ENCODE measurements around the gene POU2F2.

POU2F2 gene

DNA sequence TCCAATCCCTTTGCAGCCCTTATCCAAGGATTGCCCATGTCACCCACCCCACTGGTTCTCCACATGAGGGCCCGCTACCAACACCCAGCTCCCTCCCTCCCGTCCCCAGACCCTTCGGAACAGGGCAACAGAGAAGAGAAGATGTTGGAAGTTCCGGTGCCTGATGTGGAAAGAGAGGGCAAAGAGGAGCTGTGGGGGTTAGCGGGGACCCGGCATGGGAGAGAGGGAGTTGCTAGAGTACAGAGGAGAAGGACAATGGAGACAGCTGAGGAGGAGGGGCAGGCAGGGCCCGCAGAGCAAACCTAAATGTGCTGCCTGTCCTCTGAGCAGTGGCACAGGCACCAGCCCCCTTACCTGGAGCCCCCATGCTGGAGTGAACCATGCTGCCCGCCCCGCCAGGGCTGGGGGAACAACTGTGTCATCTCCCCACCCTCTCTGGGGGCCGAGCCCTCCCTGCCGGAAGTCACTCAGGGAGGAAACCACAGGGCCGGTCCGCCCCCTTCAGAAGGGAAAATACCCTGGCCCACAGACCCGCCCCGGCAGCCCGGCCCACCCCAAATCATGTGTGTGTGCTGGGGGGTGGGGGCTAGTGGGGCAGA, at the start of gene POU2F2:
Gene POU2F2, minus strand, starts transcription at position 417 of the 599 bp plus-strand sequence. Its CDS starts 35 bp downstream, at position 382.
- Histone ChIP-seq H3K36me3 (ENCODE audit: control insufficient read depth, insufficient read depth, low read length) (no peaks in the 10 kb centered on the region), H3K9ac (ENCODE audit: low read depth, low read length) (peak within 1 kb of the TSS; percentile 37), H3K4me1 (ENCODE audit: control insufficient read depth, insufficient read depth, low read length) (no peaks in the 10 kb centered on the region), H3K4me3 (ENCODE audit: low read depth, low read length) (peak within 1 kb of the TSS; percentile 72), H3K27me3 (ENCODE audit: control insufficient read depth, insufficient read depth, low read length) (peaks cover 25% of the 10 kb centered on the region), H3K9me3 (ENCODE audit: control insufficient read depth, insufficient read depth, low read length) (no peaks in the 10 kb centered on the region)

DNA sequence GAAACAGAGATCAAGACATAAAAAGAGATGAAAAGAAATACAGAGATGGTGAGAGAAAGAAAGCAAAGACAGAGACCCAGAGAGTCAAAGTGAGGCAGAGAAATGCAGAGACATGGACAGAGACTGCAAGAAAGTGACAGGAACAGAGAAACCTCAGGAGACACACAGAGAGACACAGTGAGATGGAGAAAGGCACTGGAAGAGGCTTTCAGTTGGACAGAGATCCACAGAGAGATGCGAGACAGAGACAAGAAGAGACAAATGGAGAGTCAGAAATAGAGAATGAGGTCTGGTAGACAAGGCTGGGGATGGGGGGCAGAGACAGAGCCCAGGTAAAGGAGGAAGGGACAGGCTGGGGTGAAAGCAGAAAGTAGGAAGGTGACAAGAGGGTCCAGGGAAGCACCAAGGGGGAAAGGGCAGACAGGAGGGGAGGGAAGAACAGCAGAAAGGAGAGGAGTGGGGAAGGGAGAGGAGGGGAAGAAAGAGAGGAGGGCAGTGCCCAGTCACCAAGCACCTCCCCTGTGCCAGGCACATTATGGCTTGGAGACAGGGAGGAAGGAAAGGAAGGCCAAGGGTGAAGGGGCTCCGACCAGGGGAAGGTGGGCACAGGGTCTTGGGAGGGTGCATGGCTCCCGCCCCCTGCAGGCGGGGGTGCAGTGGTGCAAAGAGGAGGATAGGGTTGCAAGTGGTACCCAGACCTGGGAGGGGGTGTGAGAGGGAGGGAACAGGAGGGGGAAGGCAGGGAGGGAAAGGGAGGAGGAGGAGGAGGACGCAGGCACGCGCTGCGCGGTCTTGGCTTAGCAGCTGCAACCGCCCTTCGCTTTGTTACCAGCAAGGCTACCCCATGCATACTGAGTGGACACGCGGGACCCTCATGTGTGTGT, 46.8 kb upstream of the POU2F2 start:
- Histone ChIP-seq H3K27me3 (ENCODE audit: control insufficient read depth, insufficient read depth, low read length) (peaks cover 76% of the 10 kb centered on the region), H3K36me3 (ENCODE audit: control insufficient read depth, insufficient read depth, low read length) (no peaks in the 10 kb centered on the region), H3K4me1 (ENCODE audit: control insufficient read depth, insufficient read depth, low read length) (peaks cover 4% of the 10 kb centered on the region), H3K4me3 (ENCODE audit: low read depth, low read length) (no peak overlapping the region), H3K9ac (ENCODE audit: low read depth, low read length) (no peak overlapping the region), H3K9me3 (ENCODE audit: control insufficient read depth, insufficient read depth, low read length) (no peaks in the 10 kb centered on the region)

DNA sequence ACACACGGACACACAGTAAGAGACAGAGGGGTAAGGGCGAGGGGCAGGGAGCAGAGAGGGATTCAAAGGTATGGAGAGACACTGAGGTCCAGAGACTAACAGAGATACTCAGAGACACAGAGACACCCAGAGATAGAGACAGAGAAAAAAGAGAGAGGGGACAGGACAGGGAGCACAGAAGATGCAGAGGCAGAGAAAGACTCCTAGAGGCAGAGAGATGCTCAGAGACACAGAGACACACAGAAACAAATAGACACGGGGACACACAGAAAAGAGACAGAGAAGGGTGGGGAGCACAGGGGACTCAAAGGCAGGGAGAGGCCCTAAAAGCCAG, 45.4 kb upstream of the POU2F2 start:
- Histone ChIP-seq H3K4me1 (ENCODE audit: control insufficient read depth, insufficient read depth, low read length) (peaks cover 4% of the 10 kb centered on the region), H3K4me3 (ENCODE audit: low read depth, low read length) (peak overlapping the region; percentile 52), H3K27me3 (ENCODE audit: control insufficient read depth, insufficient read depth, low read length) (peaks cover 82% of the 10 kb centered on the region), H3K9ac (ENCODE audit: low read depth, low read length) (no peak overlapping the region), H3K9me3 (ENCODE audit: control insufficient read depth, insufficient read depth, low read length) (no peaks in the 10 kb centered on the region), H3K36me3 (ENCODE audit: control insufficient read depth, insufficient read depth, low read length) (no peaks in the 10 kb centered on the region)

DNA sequence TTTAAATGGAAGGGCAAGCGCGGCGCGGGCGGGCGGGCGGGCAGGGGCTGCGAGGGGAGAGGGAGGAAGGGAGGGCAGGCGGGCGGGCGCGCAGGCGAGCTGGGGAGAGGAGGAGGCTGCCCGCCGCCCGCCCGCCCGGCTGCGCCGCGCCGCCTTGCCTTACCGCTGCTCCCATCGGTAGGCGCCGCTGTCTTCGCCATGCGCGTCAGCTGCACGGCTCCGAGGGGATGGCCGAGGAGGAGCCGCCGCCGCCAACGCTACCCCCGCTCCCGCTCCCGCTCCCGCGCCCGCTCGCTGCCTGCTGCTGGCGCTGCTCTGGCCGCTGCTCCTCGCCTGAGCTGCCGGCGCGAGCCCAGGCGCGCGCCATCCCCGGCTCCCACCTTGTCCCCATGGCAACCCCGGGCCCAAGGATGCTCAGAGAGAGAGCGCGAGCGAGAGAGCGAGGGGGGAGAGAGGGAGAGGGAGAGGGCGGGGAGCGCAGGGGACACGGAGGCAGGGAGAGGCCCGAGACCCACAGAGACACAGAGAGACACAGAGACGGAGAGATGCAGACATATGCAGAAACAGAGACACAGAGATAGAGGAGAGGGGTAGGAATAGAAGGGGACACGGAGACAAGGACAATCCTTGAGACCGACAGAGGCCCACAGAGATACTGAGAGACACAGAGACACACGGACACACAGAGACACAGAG, 44.9 kb upstream of the POU2F2 start:
- Histone ChIP-seq H3K9me3 (ENCODE audit: control insufficient read depth, insufficient read depth, low read length) (no peaks in the 10 kb centered on the region), H3K9ac (ENCODE audit: low read depth, low read length) (no peak overlapping the region), H3K4me3 (ENCODE audit: low read depth, low read length) (peak overlapping the region; percentile 59), H3K4me1 (ENCODE audit: control insufficient read depth, insufficient read depth, low read length) (peaks cover 4% of the 10 kb centered on the region), H3K27me3 (ENCODE audit: control insufficient read depth, insufficient read depth, low read length) (peaks cover 78% of the 10 kb centered on the region), H3K36me3 (ENCODE audit: control insufficient read depth, insufficient read depth, low read length) (no peaks in the 10 kb centered on the region)

DNA sequence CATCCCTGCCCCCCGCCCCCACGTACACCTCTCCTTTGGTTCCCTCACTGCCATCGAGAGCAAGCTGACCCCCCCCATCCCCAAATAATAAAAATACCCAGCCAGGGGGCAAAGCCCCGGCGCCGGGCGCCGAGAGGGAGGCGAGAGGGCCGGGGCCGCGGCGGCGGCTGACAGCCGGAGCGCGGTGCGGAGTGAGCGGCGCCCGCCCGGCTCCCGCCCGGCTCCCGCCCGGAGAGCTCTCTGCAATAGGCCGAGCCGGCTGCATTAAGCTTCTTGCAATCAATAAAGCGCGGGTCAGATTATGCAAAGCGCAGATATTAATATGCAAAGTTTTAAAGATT, 44.4 kb upstream of the POU2F2 start:
- Histone ChIP-seq H3K4me1 (ENCODE audit: control insufficient read depth, insufficient read depth, low read length) (peaks cover 4% of the 10 kb centered on the region), H3K9me3 (ENCODE audit: control insufficient read depth, insufficient read depth, low read length) (no peaks in the 10 kb centered on the region), H3K27me3 (ENCODE audit: control insufficient read depth, insufficient read depth, low read length) (peaks cover 72% of the 10 kb centered on the region), H3K9ac (ENCODE audit: low read depth, low read length) (no peak overlapping the region), H3K4me3 (ENCODE audit: low read depth, low read length) (peak overlapping the region; percentile 59), H3K36me3 (ENCODE audit: control insufficient read depth, insufficient read depth, low read length) (no peaks in the 10 kb centered on the region)

DNA sequence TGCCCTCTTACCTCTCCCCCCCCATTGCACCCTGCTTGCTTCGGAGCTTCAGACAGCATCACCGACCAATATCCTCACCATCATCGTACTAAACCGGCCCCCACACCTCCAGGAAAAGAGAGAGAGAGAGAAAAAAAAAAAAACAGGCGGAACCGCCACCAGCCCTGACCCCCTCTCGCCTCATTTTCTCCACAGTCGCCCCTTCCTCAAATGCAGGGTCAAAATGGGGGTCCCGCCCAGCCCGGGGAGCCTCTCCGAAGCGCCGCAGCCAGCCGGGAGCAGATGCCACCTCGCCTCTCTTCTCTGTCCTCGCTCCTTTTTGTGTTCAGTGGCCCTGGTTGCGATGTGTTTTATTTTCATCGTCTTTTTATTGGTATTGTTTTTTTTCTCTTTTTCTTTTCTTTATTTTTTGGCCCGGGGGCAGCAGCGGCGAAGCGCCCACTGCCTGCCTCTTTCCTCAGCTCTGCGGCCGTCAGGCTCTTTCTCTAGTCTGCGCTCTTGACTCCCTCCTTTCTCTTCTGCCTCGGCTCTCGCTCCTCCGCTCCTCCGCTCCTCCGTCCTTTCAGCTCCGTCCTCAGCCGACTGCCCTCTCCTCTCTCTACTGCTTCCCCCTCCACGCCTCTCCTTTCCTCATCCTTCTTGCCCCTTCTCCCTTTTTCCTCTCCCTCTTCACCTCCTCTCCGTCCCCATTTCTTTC, 43.9 kb upstream of the POU2F2 start:
- H3K9ac ChIP-seq (ENCODE audit: low read depth, low read length) = no peak overlapping the region
- H3K4me1 ChIP-seq (ENCODE audit: control insufficient read depth, insufficient read depth, low read length) = peaks cover 4% of the 10 kb centered on the region
- peak overlapping the region; percentile 59 for H3K4me3 ChIP-seq (ENCODE audit: low read depth, low read length)
- H3K27me3 ChIP-seq (ENCODE audit: control insufficient read depth, insufficient read depth, low read length) = peaks cover 70% of the 10 kb centered on the region
- no peaks in the 10 kb centered on the region for H3K9me3 ChIP-seq (ENCODE audit: control insufficient read depth, insufficient read depth, low read length)
- no peaks in the 10 kb centered on the region for H3K36me3 ChIP-seq (ENCODE audit: control insufficient read depth, insufficient read depth, low read length)

DNA sequence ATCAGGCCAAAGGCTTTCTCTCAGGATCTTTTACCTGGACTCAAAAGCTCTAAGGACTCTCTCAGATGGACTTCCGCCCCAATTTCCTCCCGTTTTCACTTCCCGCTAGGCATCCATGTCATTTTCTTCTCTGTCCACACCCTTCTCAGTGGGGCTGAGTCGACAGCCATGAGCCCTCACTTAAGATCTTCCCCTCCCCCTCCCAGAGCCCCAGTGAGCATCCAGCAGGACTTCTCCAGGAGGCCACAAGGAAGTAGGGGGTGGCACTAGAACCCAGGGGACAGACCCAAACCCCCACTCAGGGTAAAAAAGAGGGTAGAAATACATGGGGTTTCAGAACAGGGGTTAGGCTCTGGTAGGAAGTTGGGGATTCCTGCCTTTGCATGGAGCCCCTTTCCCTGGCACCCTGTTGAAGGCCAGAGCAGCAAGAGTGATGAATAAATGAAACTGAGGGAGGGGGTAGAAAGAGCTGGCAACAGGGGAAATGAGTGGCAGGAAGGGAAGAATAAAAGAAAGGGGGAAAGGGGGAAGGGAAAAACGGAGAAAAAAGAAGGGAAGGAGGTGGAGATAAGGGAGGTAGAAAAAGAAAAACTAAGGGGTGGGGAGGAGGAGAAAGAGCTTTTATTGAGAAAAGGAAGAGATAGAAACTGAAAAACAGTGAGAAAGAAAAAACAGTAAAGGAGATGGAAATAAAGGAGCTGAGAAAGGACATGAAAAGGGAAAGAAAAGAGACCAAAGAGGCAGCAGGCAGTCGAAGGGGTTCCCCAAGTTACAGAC, 42.9 kb upstream of the POU2F2 start:
- Histone ChIP-seq H3K27me3 (ENCODE audit: control insufficient read depth, insufficient read depth, low read length) (peaks cover 61% of the 10 kb centered on the region), H3K9me3 (ENCODE audit: control insufficient read depth, insufficient read depth, low read length) (no peaks in the 10 kb centered on the region), H3K4me1 (ENCODE audit: control insufficient read depth, insufficient read depth, low read length) (peaks cover 4% of the 10 kb centered on the region), H3K9ac (ENCODE audit: low read depth, low read length) (no peak overlapping the region), H3K36me3 (ENCODE audit: control insufficient read depth, insufficient read depth, low read length) (no peaks in the 10 kb centered on the region), H3K4me3 (ENCODE audit: low read depth, low read length) (peak overlapping the region; percentile 59)

DNA sequence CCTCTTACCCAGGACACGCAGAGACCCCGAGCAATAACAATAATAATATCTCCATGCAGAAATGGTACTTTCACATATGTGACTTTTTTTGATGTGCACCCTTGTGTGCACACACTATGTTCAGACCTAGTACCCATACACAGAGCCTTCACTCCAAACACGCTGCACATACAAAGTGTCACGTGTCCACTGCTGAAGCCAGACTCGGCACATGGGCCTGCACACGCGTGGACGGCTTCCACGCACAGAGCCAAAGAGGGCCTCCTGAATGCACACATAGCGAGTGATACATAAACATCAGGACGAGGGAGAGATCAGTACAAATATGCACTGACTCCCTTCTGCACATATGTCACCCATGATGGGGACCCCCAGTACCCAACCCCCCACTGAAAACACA, 41.9 kb upstream of the POU2F2 start:
- H3K9ac ChIP-seq (ENCODE audit: low read depth, low read length) = no peak overlapping the region
- no peaks in the 10 kb centered on the region for H3K9me3 ChIP-seq (ENCODE audit: control insufficient read depth, insufficient read depth, low read length)
- peaks cover 51% of the 10 kb centered on the region for H3K27me3 ChIP-seq (ENCODE audit: control insufficient read depth, insufficient read depth, low read length)
- peaks cover 4% of the 10 kb centered on the region for H3K4me1 ChIP-seq (ENCODE audit: control insufficient read depth, insufficient read depth, low read length)
- H3K36me3 ChIP-seq (ENCODE audit: control insufficient read depth, insufficient read depth, low read length) = no peaks in the 10 kb centered on the region
- no peak overlapping the region for H3K4me3 ChIP-seq (ENCODE audit: low read depth, low read length)

DNA sequence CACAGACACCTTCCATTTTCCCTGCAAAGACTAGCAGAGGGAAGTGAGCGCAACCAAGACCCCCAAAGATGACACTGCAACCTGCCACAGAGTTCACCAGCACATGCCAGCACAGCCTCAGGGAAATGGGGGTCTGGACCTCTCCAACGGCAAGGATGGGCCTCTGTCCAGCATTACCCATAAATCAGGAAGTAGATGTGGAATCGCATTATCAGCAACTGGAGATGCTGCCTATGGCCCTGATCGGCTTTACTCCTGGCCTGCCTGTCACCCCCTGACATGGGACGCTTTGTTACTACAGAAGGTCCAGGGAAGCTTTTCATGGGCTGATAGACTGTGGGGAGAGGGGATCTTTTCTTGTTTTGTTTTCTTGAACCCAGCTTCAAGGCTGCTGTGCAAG, 41.4 kb upstream of the POU2F2 start:
- no peaks in the 10 kb centered on the region for H3K9me3 ChIP-seq (ENCODE audit: control insufficient read depth, insufficient read depth, low read length)

DNA sequence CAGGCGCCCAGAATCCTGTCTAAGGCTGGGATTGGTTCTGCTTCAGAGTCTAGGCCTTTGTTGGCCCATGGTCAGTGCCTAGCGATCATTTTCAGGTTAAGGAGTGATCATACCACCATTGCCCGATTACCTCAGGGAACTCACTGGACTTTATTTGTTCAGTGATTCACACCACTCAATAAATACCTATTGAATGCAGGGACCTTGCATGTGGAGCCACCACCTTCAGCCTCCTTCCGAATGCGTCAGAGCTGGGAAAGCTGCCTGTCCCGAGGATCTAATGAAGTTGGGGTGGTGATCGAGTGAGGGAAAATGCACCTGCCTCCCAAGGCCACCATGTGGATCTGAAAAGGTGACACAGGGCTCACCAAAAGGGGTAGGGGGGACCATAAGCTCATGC, 40.0 kb upstream of the POU2F2 start:
- Histone ChIP-seq H3K4me3 (ENCODE audit: low read depth, low read length) (no peak overlapping the region), H3K9me3 (ENCODE audit: control insufficient read depth, insufficient read depth, low read length) (no peaks in the 10 kb centered on the region), H3K27me3 (ENCODE audit: control insufficient read depth, insufficient read depth, low read length) (peaks cover 37% of the 10 kb centered on the region), H3K36me3 (ENCODE audit: control insufficient read depth, insufficient read depth, low read length) (no peaks in the 10 kb centered on the region), H3K9ac (ENCODE audit: low read depth, low read length) (no peak overlapping the region), H3K4me1 (ENCODE audit: control insufficient read depth, insufficient read depth, low read length) (peaks cover 4% of the 10 kb centered on the region)

More for the DNA sequence above, 41.4 kb upstream of the POU2F2 start:
- peaks cover 46% of the 10 kb centered on the region for H3K27me3 ChIP-seq (ENCODE audit: control insufficient read depth, insufficient read depth, low read length)
- peaks cover 4% of the 10 kb centered on the region for H3K4me1 ChIP-seq (ENCODE audit: control insufficient read depth, insufficient read depth, low read length)
- H3K9ac ChIP-seq (ENCODE audit: low read depth, low read length) = no peak overlapping the region
- no peaks in the 10 kb centered on the region for H3K36me3 ChIP-seq (ENCODE audit: control insufficient read depth, insufficient read depth, low read length)
- no peak overlapping the region for H3K4me3 ChIP-seq (ENCODE audit: low read depth, low read length)

DNA sequence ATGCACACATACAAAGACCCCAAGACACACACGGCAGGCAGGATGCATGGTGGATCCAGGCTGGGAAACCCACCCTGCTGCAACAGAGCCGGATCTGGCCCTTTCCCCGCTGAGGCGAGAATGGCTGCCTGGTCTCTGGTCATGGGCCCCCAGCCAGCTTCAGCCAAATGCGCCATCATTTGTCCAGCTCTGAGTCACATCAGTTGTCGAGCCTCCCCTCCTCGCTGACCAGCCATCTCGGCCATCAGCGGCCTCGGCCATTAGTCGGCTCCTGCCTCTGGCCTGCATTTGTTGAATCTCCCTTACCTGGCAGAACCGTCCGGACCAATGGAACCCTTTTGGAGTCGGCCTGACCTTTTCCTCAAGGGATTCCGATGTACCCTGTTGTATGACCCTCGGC, 38.5 kb upstream of the POU2F2 start:
- Histone ChIP-seq H3K27me3 (ENCODE audit: control insufficient read depth, insufficient read depth, low read length) (peaks cover 28% of the 10 kb centered on the region), H3K4me1 (ENCODE audit: control insufficient read depth, insufficient read depth, low read length) (peaks cover 4% of the 10 kb centered on the region), H3K9me3 (ENCODE audit: control insufficient read depth, insufficient read depth, low read length) (no peaks in the 10 kb centered on the region), H3K36me3 (ENCODE audit: control insufficient read depth, insufficient read depth, low read length) (no peaks in the 10 kb centered on the region), H3K4me3 (ENCODE audit: low read depth, low read length) (no peak overlapping the region), H3K9ac (ENCODE audit: low read depth, low read length) (no peak overlapping the region)
